GM21619 (cell line): Measurements from ENCODE around the gene TTLL7.
"Not testable (repeated sequence)": the region's sequence is repeated elsewhere in the genome, so short reads cannot be mapped to it uniquely, and the experiment has no call there.

ENCODE experiments used
- ATAC-seq: cut with Tn5 transposase; IDR thresholded peaks from one replicate; pipeline ENCODE4 v1.9.1; 2021; ENCODE audit not compliant: unreplicated experiment

Gene TTLL7

DNA sequence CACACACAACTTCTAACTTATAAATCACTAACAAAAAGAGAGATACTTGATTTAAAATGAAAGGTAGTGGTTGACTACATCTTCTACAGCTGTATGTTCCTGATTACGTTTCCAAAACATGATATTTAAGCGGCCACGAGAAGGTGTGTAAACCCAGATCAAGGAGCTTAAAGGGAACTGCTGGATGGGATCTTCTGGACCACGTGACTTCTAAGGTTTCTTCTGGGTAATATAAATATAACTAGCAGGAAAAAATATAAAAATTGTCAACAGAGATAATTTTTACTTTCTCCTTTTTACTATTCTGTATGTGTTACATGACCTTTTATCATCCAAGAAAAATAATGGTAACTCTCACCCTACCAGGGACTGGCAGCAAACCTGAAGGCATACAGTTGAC is 66.2 kb downstream of the TTLL7 start:
- no peak for ATAC-seq

DNA sequence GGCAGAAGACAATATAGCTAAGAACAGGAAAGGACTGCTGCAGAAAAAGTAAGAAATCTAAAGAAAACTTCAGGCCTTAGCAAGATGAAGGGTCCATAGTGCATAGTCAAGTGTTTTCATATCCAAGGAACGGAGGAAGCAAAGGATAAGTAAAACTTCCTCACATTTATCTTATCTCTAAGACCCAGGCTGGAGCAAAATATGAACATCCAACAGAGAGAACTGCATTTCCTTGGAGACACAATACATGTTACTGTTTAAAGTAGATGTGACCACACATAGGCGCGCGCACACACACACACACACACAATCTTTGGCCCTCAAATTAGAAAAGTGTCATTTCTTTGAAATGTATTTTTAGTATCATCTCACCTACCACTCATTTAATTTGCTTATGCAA is 66.7 kb downstream of the TTLL7 start:
- no peak for ATAC-seq

DNA sequence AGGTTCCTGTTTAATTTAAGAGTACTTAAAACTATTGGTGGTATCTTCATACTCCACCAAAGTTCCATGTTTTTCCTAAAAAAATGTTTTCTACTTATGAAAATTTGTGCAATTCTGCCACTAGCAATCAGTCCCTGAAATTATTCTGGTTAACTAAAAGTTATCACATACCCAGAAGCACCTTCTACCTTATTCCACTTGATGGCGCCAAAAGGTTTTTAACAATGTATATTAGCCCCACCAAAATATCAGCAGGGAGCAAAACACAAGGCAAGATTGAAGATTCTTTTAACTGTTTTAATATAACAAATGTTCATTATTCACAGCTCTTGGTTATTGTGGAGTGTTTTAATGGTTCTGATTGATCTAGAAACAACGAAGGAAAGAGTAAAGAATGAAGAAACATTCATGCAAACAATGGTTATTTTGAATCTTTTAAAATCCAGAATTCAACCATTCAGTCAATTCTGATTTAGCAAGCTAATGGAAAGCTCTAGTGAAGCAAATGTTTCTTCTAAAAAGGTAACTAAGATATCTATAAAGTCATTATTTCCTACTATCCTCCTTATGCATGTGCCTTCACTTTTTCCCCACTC is 67.2 kb downstream of the TTLL7 start:
- peak; percentile 89 for ATAC-seq

DNA sequence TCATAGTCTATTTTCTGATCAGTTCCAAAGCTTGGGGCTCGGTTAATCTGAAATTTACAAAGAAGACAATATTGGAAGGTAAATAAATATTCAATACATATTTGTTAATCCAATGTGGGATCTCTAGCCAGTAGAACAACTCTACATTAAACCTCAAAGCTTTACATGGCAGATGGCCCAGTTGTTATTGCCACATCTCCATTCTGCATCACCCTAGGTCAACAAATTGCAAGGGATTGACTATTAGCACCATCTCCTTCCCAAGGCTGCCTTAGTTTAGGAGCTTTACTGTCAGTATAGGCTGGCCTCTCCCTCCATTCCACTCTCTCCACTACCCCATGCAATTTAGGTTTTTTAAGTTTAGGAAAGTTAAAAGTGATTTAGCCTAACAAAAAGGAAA is 69.7 kb downstream of the TTLL7 start:
- no peak for ATAC-seq

DNA sequence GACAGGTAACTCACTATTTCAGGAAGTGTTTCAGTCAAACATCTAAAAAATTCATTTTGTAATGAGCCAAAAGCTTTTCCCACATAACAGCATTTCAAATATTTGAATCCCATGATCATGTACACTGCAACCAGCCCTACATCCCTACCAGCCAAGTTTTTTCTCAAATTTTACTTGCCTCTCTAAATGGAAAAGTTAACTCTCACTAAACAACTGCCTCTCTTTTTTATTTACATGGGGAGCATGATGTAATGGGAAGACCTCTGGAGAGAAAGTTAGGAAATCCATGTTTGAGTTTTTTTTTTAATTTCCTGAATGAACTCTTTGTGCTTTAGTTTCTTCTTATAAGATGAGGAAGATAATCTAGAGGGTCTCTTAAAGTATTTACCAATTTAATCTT is 70.5 kb downstream of the TTLL7 start:
- ATAC-seq, result no peak

DNA sequence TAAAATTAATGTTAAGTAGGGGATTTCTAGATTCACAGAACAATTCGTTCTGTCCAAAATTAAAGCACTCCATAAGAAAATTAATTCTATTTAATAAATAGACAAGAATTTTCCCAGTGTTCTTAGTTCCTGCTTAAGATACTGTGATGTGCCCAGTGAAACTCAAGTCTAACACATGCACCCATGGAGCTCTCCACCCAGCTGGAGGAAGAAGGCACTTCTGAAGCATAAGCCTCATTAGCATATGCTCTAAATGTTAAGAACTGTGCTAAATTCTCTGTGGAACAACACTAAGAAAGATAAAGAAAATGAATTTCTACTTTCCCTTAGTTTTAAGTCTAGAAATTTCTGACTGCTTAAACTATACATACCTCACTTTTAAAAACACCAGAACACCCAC is 71.2 kb downstream of the TTLL7 start:
- no peak for ATAC-seq

- ATAC-seq, result no peak
Measured at GRCh38 chr1:83927061-83927460, 71.9 kb downstream of the TTLL7 start.

DNA sequence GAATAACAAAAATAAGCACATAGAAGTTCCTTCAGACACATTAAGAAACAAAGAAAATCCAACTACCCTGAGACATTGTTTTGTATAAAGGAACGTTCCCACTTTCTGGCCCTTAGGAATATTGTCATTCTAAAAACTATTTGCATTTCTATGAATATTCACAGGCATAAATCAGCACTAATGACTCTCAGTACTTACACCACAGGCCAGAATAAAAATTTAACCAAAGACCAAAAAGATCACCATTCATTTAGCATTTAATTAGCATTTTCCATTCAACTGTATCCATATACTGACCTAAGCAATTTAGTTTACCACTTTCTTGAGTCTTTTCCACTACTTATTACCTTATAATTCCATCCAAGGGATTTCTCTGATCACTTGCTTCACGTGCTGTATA is 75.4 kb downstream of the TTLL7 start:
- ATAC-seq, result no peak

GRCh38 chr1:83922431-83922830 is 76.5 kb downstream of the TTLL7 start:
- no peak for ATAC-seq

DNA sequence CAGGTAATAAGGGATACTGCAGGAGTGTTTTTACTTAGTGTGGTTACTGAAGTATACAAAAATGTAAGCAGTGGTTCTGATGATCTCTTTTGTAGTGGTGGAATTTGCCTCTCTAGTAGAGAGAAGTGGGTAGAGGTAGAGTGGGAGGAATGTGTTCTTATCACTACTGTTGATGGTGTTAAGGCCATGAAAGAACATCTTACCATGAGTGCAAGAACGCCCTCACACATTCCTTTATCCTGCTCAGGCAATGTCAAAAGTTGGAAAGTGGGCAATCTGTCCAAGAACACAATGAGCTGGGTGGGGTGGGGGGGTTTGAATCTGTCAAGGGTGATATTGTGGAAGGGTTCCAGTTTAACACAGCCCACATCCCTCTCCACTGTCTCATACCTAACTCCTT is 78.6 kb downstream of the TTLL7 start:
- ATAC-seq, result no peak

DNA sequence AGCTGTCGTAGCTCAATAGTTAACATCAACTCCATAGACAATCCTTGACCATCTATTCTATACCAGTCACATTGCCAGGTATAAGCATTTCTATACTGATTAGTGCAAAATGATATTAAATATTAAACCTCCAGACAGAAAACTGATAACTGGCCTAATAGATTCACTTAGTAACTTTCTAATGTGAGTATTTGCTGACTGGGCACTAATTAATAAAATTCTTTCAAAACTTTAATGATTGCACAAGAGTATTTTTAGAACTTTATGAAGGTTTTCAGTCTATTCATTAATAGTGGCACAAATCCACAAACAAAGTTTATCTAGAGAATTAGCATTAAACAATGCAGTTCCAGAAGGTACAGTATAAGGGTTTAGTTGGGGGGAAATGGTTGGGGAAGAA is 79.1 kb downstream of the TTLL7 start:
- ATAC-seq, result no peak

DNA sequence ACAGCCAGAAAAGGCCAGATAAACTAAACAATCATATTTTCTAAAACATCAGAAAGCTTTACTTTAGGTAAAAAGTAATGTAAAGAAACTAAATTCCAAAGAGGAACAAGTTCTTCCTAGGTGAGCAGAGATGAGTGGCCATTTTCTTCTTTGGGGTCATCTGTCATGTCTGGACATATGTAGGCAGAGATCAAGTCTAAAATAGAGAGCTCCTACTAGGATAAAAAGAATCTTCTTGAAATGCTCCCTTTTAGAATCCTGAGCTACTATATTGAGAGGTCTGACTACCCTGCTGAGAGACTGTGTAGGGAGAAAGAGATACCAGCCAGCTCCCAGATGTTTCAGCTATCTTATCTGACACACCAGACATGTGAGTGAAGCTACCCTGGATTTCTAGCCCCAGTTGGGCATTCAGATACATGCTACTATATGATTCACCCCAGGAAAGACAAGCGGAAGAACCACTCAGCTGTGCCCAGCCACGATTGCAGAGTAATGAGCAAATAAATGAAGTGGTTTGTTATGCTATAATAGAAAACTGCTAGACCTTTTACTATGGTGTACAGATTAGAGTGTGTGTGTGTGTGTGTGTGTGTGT is 80.1 kb downstream of the TTLL7 start:
- no peak for ATAC-seq

GRCh38 chr1:83917959-83918358 is 81.0 kb downstream of the TTLL7 start:
- ATAC-seq, result no peak

GRCh38 chr1:83916094-83916493 is 82.8 kb downstream of the TTLL7 start:
- ATAC-seq, result not testable (repeated sequence)

GRCh38 chr1:83912876-83913275 is 86.1 kb downstream of the TTLL7 start:
- no peak for ATAC-seq

GRCh38 chr1:83910461-83910860 is 88.5 kb downstream of the TTLL7 start:
- ATAC-seq, result no peak

GRCh38 chr1:83909687-83910086 is 89.2 kb downstream of the TTLL7 start:
- ATAC-seq, result no peak

DNA sequence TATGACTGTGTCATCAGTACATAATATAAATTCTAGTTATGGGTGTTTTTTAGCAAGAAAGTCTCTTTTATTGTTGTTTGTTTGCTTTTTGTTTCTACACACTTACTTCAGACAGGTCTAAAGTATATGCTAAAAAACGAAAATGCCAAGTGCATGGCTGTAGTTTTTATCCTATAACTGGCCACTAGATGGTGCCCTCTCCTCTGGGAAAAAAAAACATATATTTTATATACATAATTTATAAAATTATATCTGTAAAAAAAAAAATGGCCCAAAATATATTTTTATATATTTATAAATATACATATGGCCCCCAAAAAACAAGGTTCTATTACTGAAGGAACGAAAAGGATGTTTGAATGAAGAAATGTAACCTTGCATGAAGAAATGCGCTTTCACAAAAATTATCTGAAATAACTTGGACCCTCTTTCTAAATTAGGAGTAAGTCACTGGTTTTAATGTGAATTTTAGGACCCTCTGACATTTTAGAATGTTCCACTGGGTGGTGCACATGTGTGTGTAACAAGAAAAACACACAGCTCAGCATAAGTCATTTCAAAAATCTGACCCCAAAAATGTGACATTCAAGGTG is 93.5 kb downstream of the TTLL7 start:
- no peak for ATAC-seq

GRCh38 chr1:83901547-83902155 is 97.3 kb downstream of the TTLL7 start:
- ATAC-seq, result no peak

GRCh38 chr1:83900524-83900923 is 98.4 kb downstream of the TTLL7 start:
- no peak for ATAC-seq

DNA sequence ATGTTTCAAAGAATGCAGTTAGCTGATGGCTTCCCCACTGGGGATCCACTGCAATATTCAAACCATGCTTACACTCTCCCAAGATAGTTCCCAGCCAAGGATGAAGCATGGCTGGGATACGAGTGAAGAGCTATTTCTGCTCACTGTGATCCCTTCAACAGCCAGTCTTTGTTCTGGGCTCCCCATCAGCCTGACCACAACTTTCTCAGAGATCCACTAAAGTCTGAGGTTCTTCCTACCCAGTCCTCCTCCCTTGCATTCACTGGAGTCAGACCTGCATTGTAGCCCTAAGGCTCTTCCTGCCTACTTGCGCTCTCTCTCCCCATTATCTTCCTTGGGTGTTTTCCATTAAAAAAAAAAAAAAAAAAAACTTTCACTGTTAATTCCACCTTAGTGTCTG is 101.4 kb downstream of the TTLL7 start:
- no peak for ATAC-seq

- no peak for ATAC-seq
Measured at GRCh38 chr1:83896299-83896698, 102.6 kb downstream of the TTLL7 start.
